Hematopoietic multipotent progenitor cell treated with erythropoietin and hydrocortisone succinate and interleukin-3 and kit ligand, for 8 days (in vitro differentiated cells): ENCODE measurements around the gene TGM6.
A peak's percentile ranks its signal among the peaks of the same experiment; 100 is the strongest.
"Not testable (repeated sequence)": the region's sequence is repeated elsewhere in the genome, so short reads cannot be mapped to it uniquely, and the experiment has no call there.

Experiments used
- DNase-seq: peaks from one replicate; pipeline ENCODE4 v3.0.0-alpha.2; 2015

TGM6 gene

DNA sequence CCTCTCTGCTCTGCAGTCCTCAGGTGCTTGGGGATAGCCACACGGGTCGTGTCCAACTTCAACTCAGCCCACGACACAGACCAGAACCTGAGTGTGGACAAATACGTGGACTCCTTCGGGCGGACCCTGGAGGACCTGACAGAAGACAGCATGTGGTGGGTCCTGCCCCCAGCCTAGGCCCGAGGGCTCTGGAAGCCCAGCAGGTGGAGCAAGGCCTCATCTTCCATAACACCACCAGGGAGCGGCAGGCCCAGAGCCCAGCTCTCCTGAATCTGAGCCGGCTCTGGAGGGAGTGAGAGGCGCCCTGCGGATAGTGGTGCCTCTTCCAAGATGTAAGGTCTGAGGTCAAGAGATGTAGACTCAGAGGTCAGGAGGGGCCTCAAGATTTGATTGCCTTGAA, 19.6 kb downstream of the TGM6 start:
- DNase-seq, result no peak

DNA sequence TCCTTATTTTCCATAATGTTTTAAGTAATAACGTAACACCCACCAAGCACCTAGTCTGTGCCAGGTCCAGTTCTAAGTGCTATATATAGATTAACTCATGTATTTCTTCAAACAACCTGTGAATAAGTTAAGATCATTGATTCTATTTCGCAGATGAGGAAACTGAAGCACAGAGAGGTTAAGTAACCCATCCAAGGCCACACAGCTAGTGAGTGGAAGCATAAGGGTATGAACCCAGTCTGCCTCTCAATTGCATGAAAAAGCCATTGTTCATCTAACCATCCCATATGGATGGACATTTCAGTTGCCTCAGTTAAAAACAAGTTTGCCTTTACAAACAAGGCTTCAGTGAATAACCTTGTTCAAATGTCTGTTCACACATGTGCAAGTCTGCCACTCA, 20.8 kb downstream of the TGM6 start:
- DNase-seq, result no peak

DNA sequence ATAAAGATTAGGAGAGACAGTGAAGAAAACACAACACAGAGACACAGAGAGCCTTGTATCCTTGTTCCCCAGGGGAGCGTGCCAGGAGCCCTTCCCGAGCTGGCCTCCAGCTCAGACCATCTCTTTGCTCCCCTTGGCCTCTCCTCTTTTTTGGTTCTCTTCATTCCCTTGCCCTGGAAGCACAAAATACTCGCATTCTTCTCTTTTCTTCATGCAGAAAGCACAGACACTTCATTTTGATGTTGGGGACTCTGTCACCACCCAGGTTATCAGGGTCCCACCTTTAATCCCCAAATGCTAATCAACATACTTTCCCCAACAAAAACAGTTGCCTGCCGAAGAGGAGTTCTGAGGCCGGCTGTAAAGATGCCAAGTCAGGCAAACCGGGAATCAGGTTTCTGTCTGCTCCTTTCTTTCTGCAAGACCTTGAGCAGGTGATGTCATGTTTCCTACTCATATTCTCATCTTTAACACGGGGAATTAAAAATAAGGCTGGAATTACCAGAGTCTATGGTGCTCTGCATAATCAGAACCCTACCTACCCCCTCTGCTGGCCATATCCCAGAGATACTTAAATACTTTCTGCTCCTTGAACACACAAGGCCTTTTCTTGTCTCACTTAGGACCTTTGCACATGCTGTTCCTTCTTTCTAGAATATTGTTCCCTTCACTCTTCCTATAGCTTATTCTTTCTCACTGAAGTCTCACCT, 21.7 kb downstream of the TGM6 start:
- peak; percentile 17 for DNase-seq

DNA sequence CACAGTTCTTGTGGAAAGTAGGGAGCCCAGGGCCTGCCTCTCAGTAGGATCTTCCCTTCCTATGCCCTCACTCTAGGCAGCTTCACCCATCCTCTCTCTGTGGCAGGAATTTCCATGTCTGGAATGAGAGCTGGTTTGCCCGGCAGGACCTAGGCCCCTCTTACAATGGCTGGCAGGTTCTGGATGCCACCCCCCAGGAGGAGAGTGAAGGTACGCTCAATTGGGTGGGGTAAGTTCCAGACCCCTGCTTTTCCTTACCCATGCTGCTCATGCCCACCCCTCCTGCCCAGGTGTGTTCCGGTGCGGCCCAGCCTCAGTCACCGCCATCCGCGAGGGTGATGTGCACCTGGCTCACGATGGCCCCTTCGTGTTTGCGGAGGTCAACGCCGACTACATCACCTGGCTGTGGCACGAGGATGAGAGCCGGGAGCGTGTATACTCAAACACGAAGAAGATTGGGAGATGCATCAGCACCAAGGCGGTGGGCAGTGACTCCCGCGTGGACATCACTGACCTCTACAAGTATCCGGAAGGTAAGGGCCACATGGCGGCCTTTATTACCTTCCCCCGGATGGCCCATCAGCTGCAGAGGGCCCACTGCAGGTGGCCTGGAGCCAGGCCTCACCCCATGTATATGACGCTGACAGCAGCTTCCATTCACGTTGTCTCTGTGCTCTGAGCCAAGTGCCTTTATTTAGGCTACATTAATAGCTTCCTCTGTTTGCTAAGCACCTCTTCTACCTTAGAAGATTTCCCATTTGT, 22.8 kb downstream of the TGM6 start:
- no peak for DNase-seq

DNA sequence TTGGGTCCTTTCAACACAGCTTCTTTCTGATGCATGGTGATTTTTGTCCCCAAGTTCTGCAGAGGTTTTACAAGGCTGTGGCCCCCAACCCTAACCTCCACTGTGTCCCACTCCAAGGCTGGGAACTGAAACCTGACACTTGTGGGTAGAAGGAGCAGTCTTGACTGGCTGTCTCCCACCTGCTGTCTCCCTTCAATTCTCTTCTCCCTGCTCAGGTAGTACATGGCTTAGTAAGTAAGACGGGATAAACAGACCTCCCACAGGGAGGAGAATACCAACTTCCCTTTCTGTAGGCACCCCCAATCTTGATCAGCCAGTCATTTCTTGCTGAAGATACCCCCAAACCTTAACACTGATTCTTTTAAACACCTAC, 25.0 kb downstream of the TGM6 start:
- no peak for DNase-seq

DNA sequence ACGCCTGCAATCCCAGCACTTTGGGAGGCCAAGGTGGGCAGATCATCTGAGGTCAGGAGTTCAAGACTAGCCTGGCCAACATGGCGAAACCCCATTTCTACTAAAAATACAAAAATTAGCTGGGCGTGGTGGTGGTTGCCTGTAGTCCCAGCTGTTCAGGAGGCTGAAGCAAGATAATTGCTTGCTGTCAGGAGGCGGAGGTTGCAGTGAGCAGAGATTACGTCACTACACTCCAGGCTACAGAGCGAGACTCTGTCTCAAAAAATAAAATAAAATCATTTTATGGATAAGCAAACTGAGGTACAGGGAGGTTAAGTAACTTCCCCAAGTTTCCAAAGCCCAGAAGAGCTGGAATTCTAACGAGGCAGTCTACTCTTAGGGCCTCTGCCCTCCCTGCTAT, 26.7 kb downstream of the TGM6 start:
- not testable (repeated sequence) for DNase-seq

DNA sequence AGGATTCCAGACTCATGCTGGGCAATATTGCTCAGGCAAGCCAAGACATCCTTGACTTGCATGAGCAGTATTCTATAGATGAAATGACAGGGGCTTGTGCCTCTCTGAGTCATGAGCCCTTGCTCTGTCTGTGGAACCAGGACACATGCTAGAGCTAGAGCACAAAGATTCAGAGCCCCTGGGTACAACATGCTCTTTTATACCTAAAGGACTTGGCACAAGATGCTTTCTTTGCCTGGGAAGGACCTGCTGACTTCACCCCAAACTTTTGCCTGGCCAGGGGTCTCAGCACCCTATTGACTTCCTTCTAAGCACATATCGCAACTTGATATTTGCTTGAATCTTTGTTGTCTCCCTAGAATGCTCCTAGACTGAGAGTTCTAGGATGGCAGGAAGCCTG, 27.4 kb downstream of the TGM6 start:
- DNase-seq, result no peak

DNA sequence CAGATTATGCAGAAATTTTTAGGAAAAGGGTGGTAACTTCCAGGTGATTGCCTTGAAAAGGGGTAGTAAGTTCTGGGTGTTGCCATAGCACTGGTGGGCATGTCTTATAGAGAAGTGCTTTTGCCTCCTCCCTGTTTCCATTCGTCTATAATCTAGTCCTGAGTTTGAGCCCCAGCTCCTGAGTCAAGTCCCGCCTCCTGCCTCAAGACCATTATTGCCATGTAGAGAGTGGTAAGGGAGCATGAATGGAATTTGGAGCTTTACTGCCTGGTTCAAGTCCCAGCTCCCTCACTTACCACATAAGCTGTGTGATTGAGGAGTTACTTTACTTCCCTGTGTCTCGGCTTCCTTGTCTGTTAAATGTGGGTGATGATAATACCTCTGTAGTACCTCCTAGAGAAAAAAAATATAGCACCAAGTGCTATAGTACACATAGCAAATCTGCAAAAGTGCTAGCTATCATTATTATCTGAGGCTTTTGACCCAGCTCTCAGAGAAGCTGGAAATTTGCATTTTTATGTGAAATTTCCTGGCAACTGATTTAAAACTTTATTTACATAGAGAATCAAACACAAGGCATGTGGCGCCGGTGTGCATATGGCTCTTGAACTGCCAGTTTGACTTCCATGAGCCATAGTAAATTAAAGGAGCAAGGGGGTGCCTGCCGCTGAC, 36.0 kb downstream of the TGM6 start:
- no peak for DNase-seq

DNA sequence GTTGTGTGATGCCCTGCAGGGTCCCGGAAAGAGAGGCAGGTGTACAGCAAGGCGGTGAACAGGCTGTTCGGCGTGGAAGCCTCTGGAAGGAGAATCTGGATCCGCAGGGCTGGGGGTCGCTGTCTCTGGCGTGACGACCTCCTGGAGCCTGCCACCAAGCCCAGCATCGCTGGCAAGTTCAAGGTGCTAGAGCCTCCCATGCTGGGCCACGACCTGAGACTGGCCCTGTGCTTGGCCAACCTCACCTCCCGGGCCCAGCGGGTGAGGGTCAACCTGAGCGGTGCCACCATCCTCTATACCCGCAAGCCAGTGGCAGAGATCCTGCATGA, 36.5 kb downstream of the TGM6 start:
- no peak for DNase-seq

DNA sequence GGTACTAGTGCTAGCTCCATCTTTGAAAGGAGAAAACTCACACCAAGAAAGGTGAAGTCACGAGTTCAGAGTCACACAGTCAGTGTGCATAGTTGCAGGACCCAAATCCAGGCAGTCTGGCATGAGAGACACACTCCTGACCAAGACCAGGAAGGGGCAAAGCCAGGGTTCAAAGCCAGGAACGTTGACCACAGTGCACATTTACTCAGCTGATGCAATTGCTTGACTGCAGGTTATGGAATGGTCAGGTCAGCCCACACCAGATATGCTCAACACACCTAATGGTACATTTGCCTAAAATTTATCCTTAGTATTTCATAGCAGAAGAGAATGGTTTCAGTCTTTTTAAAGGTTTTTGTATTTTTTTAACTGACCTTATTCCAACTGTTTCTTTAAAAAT, 37.7 kb downstream of the TGM6 start:
- no peak for DNase-seq

DNA sequence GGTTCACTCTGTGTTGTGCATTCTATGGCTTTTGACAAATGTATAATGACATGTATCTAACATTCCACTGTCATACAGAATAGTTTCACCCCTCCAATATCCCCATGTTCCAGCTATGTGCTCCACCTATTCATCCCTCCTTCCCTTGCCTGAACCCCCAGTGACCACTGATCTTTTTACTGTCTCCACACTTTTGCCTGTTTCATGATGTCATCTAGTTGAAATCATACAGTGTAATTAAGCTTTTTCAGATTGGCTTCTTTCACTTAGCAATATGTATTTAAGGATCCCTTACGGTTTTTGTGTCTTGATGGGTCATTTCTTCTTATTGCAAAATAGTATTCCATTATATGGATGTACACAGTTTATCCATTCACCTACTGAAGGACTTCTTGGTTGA, 39.8 kb downstream of the TGM6 start:
- DNase-seq, result no peak

DNA sequence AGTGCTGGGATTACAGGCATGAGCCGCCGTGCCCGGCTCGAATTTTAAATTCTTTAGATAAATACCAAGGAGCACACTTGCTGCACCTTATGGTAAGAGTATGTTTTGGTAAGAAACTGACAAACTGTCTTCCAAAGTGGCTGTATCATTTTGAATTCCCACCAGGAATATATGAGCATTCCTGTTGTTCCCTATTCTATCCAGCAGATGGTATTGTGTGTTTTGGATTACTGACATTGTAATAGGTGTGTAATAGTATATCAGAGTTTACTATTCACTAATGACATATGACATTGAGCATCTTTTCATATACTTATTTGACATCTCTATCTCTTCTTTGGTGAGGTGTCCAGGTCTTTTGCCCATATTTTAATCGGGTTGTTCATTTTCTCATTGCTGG, 40.5 kb downstream of the TGM6 start:
- DNase-seq, result no peak

DNA sequence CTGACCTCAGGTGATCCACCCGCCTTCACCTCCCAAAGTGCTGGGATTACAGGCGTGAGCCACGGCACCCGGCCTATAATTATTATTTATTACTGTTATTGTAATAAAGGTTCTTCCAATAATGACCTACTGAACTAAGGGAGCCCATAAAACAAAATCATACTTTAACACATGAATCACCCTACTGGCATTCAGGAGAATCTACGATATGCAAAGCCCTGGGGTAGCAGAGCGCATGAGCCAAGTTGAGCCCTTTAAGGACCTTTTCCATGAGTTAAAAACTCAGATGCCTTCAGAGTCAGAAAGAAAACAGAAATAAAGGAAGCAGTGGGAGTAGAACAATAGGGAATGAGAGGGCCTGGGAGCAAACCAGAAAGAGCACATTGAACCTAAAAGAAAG, 48.4 kb downstream of the TGM6 start:
- DNase-seq, result no peak

DNA sequence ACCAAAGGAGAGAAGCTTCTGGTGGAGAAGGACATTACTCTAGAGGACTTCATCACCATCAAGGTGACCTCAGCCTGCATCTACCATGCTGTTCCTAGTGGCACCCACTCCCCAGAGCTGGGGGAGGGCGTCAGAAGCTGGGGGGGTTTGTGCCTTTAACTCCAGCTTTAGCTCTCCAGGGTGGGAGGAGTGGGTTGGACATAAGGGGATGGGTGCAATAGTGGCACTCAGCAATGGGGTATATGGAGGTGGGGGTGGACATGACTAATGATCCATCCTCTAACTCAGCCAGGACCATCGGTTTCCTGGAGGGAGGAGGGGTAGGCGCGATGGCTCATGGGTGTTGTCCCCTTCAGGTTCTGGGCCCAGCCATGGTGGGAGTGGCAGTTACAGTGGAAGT, 49.8 kb downstream of the TGM6 start:
- no peak for DNase-seq

DNA sequence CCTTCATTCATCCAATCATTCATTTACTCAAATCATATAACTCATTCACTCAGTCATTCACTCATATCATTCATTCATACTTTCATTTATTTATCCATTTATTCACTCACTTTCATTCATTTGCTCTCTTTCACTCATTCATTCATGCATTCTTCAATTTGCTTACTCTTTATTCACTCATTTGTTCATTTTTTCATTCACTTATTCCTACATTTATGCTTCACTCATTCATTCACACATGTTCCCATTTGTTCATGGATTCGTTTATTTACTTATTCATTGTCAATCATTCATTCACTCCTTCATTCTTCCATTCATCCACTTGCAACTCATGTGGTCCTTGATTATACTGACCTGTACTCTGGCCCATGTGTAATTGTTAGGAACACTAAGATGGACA, 50.5 kb downstream of the TGM6 start:
- no peak for DNase-seq

DNA sequence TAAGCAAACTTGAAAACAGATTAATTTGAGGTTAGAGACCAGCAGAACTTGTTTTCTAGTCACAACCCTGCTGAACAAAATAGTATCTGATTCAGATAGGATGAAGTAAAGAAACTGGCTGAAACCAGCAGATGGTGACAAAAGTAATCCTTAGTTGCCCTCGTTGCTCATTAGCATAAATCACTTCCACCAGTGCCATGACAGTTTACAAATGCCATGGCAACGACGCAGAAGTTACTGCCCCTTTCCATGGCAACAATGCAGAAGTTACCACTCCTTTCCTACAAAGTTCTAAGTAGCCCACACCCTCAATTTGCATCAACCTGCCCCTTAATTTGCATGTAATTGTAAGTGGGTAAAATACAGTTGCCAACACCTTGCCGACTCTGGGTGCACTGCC, 66.1 kb downstream of the TGM6 start:
- DNase-seq, result no peak

DNA sequence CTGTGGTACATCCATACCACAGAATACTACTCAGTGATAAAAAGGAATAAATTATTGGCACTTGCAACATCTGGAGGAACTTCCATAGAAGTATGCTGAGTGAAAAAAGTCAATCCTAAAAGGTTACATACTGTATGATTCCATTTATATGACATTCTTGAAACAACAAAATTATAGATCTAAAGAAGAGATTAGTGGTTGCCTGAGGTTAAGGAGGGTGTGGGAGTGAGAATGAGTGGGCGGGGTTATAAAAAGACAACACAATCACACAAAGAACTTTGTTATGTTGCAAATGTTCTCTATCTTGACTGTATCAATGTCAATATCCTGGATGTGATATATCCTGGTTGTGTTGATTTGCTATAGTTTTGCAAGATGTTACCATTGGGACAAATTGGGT, 68.7 kb downstream of the TGM6 start:
- no peak for DNase-seq

DNA sequence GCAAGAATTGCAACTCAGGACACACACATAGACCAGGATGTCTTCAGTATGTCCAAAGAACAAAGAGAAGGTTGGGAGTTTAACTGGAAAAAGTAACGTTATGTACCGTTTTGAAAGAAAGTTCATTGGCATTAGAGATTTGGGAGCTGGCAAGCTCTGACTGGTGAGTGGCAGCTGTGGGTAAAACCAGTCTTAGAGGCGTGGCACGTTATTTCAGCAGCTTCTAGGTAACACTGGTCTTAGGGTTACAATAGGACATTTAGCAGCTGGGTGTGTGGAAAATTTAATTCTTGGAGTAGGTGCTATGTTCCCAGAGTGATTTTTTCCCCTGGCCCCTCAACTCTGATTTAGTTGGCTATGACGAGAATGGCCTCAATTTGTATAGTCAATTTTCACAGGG, 70.7 kb downstream of the TGM6 start:
- DNase-seq, result no peak

DNA sequence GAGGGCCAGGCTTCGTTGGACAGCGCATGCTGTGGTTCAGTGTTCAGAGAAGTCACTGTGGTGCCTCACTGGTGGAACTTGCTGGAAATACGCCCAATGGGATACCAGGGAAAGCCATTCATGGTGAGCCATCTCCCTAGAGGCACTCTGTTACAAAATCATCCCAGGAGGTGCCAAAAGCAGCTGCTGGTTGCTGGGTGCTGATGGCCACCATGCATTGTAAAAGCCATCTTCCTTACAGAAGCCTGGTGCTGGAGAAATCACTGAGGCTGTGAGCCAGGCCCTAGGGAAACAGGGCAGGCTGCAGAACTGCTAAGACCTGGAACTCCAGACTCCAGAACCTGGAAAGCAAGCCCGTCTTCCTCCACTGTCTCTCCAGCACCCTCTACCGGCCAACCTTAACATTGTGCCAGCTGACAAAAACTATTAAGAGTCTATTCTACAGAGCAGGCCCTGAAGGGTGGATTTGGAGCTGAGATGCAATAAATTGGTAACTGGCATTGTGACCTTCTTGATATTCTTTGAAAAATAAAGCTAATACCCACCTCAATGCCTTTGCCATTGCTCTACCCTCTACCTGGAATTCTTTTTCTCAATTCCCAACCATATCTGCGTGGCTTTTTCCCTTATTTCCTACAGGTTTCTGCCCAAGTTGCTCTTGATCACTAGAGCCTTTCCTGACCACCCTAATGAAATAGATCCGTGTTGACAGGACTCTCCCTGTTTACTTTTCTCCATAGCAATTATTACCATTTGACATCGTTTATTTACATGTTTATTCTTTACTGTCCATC, 71.4 kb downstream of the TGM6 start:
- peak; percentile 72 for DNase-seq

DNA sequence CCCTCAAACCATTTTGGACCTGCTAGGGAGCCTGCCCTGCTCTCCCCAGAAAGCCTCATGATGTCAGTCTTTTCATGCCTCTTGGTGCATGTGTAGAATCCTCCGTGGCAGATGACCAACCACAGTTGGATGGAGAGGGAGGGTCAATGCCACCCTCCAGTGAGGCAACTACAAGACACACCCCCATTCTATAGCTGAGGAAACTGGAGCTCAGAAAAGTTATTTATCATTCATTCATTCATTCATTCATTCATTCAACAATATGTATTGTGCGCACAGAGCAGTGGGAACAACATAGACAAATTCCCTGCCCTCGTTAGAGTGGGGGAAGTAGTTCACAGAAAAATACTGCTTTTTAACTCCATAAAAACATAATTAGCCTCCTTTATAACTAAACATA, 73.1 kb downstream of the TGM6 start:
- no peak for DNase-seq

DNA sequence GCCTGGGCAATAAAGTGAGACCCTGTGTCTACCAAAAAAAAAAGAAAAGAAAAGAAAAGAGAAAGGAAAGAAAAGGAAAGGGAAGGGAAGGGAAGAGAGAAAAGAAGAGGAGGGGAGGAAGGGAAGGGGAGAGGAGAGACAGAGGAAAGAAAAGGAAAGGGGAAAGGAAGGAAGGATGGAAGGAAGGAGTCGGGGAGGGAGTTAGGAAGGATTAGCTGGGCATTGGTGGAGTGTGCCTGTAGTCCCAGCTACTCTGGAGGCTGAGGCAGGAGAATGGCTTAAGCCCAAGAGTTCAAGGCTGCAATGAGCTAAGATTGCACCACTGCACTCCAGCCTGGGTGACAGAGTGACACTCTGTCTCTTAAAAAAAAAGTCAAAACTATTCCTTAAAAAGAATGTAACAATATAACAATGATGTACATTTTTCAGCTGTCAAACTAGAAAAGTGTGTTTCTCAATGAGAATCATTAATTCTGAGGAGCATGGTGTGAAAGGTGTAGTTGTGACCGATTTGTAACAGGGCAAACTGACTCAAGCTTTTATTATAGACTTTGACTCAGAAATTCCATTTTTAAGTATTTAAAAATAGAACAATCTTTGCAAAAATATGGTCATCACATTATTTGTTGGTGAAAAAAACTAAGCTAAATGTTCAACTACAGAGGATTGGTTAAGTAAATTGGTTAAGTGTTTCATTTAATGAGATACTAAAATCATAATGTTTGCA, 75.2 kb downstream of the TGM6 start:
- DNase-seq, result no peak

DNA sequence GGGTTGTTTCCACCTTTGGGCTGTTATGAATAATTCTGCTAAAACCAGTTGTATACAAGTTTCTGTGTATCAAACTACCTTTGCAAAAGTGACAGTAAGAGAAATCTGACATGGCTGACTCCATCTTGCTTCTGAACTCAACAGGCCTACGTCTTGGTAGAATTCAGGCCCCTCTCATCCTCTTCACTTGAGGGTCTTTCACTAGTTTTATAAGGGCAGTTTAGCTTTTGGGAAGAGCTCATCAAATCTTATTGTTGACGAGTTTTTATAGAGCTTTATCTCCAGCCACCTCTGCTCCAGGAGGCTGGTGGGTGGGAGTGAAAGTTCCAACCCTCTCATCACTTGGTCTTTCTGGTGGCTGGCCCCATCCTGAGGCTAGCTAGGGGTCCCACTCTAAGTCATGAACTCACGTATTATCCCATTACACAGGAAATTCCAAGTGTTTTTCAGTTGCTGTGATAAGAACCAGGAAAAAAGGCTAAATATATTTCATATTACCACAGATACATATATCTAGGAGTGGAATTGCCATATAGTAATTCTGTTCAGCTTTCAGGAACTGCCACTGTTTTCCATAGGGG, 78.3 kb downstream of the TGM6 start:
- no peak for DNase-seq
